Measurements from ENCODE around the gene DPF1.

DNA sequence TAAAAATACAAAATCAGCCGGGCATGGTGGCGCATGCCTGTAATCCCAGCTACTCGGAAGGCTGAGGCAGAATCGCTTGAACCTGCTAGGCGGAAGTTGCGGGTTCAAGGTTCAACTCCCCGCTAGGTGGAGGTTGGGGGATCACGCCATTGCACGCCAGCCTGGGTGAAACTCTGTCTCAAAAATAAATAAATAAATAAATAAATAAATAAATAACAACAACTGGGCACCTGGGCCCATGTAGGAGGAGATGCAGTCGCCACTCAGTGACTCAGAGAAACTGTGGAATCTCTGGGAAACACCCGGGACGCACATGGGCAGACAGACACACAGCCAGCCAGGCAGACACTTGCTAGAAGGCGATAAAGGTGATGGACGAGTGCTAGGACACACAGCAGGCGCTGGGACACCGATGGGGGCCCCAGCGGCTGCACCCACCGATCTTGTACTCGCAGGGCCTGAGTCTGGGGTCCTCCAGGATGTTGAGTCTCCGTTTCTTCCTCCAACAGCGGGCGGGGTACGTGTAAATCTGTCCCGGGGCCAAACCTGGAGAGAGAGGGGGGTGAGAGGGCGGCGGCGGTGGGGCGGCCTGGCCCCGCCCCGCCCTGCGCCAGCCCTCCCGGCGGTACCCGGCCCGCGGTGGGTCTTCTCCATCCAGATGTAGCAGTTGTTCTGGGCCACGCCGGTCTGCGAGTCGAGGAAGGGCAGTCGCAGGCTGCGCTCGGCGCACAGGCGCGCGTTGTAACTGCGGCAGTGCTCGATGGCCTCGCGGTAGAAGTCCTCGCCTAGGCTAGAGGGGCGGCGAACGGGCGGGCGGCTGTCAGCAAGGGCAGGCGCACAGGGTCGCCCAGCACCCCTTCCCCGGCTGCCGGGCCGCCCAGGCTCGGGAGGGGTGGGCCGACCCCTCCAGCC, 1.8 kb downstream of the DPF1 start:
- TF ChIP-seq POLR2A (IDR thresholded peaks at IDR 0.05) (no peak), CTCF (IDR thresholded peaks at IDR 0.05) (no peak), POLR2AphosphoS5 (IDR thresholded peaks at IDR 0.05) (no peak)
